AG09309 (cell line): ENCODE data around the gene CGB5.
"Not testable (repeated sequence)": the region's sequence is repeated elsewhere in the genome, so short reads cannot be mapped to it uniquely, and the experiment has no call there.

Experiments
- DNase-seq: peaks from one replicate; pipeline ENCODE4 v3.0.0-alpha.2; 2010; ENCODE audit warnings: low read depth
- H3K4me3 ChIP-seq: 2 replicates; pipeline ENCODE4 v1.5.1; 2011; ENCODE audit warnings: mild to moderate bottlenecking, low read depth, low read length, moderate library complexity; ENCODE audit not compliant: control insufficient read depth
- CTCF ChIP-seq: IDR thresholded peaks from 2 replicates; pipeline ENCODE4 v1.5.1; 2011; ENCODE audit warnings: mild to moderate bottlenecking, low read depth, low read length, inconsistent platforms; ENCODE audit not compliant: insufficient read depth, control insufficient read depth; ENCODE audit errors: missing control alignments

CGB5 gene

GRCh38 chr19:49043548-49043947 is at the start of gene CGB5:
TSS of gene CGB5 (plus strand) at chr19:49043848. CDS start at chr19:49044210, 362 bp downstream.
- DNase-seq, H3K4me3 ChIP-seq: not testable (repeated sequence)

DNA sequence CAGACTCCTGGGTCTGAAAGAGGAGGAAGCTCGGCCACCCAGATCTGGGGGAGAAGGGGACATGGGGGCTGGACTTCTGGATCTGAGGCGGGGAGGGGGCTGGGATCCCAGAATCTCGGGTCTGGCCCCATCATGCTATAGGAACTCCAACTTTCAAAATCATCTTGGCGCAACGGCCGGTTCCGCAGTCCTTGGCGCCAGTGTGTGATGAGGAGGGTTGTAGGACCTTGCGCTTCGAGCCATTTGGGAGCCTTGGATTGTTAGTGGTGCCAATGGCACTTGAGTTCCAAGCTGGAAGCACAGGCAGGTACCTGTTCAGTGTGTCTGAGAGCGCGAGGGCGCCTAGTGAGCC is 49.6 kb upstream of the CGB5 start:
- H3K4me3 ChIP-seq = peak overlapping the region; percentile 88

GRCh38 chr19:48997972-48998371 is 45.7 kb upstream of the CGB5 start:
- H3K4me3 ChIP-seq = no peak overlapping the region
- no peak for DNase-seq

More for the DNA sequence above, 49.6 kb upstream of the CGB5 start:
- no peak for DNase-seq
- no peak for TF ChIP-seq CTCF

DNA sequence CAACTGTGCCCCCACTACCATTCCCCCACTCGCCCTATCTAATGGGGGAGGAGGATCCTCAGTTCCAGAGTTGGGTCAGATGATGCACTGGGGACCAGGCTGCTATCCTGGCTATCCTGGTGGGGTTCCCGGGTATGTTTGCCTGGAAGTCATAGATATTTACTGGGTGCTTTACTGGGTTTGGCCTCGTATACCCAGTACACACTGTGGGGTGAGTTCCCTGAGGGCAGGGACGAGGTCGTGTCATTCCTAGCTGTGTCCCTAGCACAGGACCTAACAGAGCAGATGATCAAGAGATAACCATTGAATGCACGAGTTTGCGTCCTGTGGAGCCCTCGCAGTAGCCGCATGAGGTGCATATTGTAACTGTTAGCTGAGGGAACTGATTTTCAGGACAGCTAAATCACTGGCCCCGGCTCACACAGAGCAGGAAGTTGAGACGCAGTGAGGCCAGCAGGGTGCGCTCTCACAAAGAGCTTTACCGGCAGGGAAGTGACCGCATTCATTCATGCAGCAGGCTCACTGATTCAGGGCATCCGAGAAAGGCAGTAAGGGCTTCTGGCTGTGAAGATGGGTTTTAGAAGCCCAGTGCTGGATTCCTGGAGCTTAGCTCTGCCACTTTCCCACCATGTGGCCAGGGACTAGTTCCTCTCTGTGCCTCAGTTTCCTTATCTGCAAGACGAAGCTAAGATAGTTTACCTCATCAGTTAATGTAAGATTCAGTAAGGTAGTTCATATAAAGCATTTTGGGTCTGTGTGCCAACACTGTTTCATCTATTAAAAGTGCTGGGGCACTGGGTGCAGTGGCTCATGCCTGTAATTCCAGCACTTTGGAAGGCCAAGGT is 43.9 kb upstream of the CGB5 start:
- no peak overlapping the region for H3K4me3 ChIP-seq
- peak; percentile 80 for TF ChIP-seq CTCF
- DNase-seq = no peak

More at GRCh38 chr19:48997972-48998371, 45.7 kb upstream of the CGB5 start:
- TF ChIP-seq CTCF = peak; percentile 60

GRCh38 chr19:49004133-49004532 is 39.5 kb upstream of the CGB5 start:
- H3K4me3 ChIP-seq = no peak overlapping the region
- DNase-seq = no peak
- TF ChIP-seq CTCF = no peak

GRCh38 chr19:49004964-49005614 is 38.6 kb upstream of the CGB5 start:
- H3K4me3 ChIP-seq = no peak overlapping the region
- no peak for TF ChIP-seq CTCF
- DNase-seq = no peak

GRCh38 chr19:49006905-49007304 is 36.7 kb upstream of the CGB5 start:
- no peak for DNase-seq
- TF ChIP-seq CTCF = no peak
- H3K4me3 ChIP-seq = no peak overlapping the region
